Measurements from ENCODE around the gene ARHGEF19.

GRCh38 chr1:16166117-16166516 lies 46.3 kb downstream of the ARHGEF19 start:
- TF ChIP-seq EZH2 (IDR thresholded peaks at IDR 0.05; ENCODE audit: insufficient read depth, poor library complexity, severe bottlenecking) (no peak), EZH2phosphoT487 (IDR thresholded peaks at IDR 0.05; ENCODE audit: insufficient read depth, low read depth) (no peak)

Data from GM23248 (cell line).